K562 (cell line): ENCODE data around the gene ITPR1. TPM values are rescaled to one million over a fixed set of nuclear protein-coding genes. Genes with fewer than 3 reads are reported as not detected.

Experiments used
- BHLHE40 ChIP-seq: IDR thresholded peaks from 2 replicates; pipeline ENCODE4 v1.6.1; 2011; ENCODE audit warnings: low read length, improper control_type of control experiment
- BRD4 ChIP-seq: fragments of 200-600 bp; sonication (generic); IDR thresholded peaks from 2 replicates; pipeline ENCODE4 v1.6.1; 2017; ENCODE audit warnings: inconsistent platforms
- CHCHD3 ChIP-seq: fragments of 250-450 bp; sonication (Bioruptor Pico); IDR thresholded peaks from 2 replicates; pipeline ENCODE4 v2.1.2; 2022; ENCODE audit warnings: mild to moderate bottlenecking
- CXXC5 ChIP-seq: fragments of 250-450 bp; sonication (Bioruptor Pico); IDR thresholded peaks from 2 replicates; pipeline ENCODE4 v1.8.0; 2022; ENCODE audit warnings: inconsistent platforms, mild to moderate bottlenecking, moderate library complexity
- GTF2A2 ChIP-seq: IDR thresholded peaks from 2 replicates; pipeline ENCODE4 v1.6.1; 2016; ENCODE audit warnings: mild to moderate bottlenecking, missing genetic modification characterization, missing compliant biosample characterization
- MYNN ChIP-seq, 2 experiments: sonication (generic); formaldehyde crosslinking in 1 of 2; IDR thresholded peaks; 2 replicates each; pipeline versions ENCODE4 v1.5.0 to v1.6.1; 2016 to 2020; ENCODE audit warnings: antibody characterized with exemption in 1 of 2, missing genetic modification reagents in 1 of 2
- NEUROD1 ChIP-seq: fragments of 150-350 bp; IDR thresholded peaks from 2 replicates; pipeline ENCODE4 v1.6.1; 2014; ENCODE audit warnings: borderline replicate concordance, low read length, low read depth; ENCODE audit not compliant: partially characterized antibody
- NFE2 ChIP-seq: IDR thresholded peaks from 2 replicates; pipeline ENCODE4 v1.6.1; 2014; ENCODE audit warnings: antibody characterized with exemption, low read depth
- PTRF ChIP-seq: fragments of 450-650 bp; IDR thresholded peaks from 2 replicates; pipeline ENCODE4 v1.6.1; 2016; ENCODE audit warnings: mild to moderate bottlenecking, missing genetic modification characterization, missing compliant biosample characterization
- RBM39 ChIP-seq: fragments of 200-400 bp; formaldehyde crosslinking; optimal IDR thresholded peaks from 2 replicates; pipeline ENCODE3; 2018; ENCODE audit warnings: low read depth, low read length
- RCOR1 ChIP-seq, 2 experiments: IDR thresholded peaks; 2 replicates each; pipeline ENCODE4 v1.6.1; 2012; ENCODE audit warnings: low read depth in 2 of 2, low read length in 2 of 2, borderline replicate concordance in 1 of 2, improper control_type of control experiment in 1 of 2
- SP1 ChIP-seq: sonication (generic); formaldehyde crosslinking; IDR thresholded peaks from 2 replicates; pipeline ENCODE4 v1.8.1; 2022; ENCODE audit warnings: mild to moderate bottlenecking, missing genetic modification reagents
- TRIM28 ChIP-seq: fragments of 450-650 bp; IDR thresholded peaks from 2 replicates; pipeline ENCODE4 v1.6.1; 2017
- XRCC5 ChIP-seq: fragments of 200-400 bp; formaldehyde crosslinking; IDR thresholded peaks from 2 replicates; pipeline ENCODE4 v1.6.1; 2017; ENCODE audit warnings: low read depth, mild to moderate bottlenecking, low read length
- ZNF3 ChIP-seq: fragments of 250-450 bp; sonication (Bioruptor Pico); IDR thresholded peaks from 2 replicates; pipeline ENCODE4 v1.5.0; 2021; ENCODE audit warnings: mild to moderate bottlenecking, moderate library complexity
- polyA plus RNA-seq, 8 experiments: library from polyadenylated mRNA; depleted of rRNA in 4 of 8; stranded (reverse) in 5 of 8; unstranded in 3 of 8; fragments of >200 nt; fragmentation: Nextera tagmentation in 2 of 8; fragmentation: Illumina TruSeq in 1 of 8; extraction: Ambion mirVana in 2 of 8; extraction: Trizol in 1 of 8; gene quantifications; 2 replicates each; pipeline versions ENCODE4 v1.2.1 to v1.2.3, GENCODE V29; 2011 to 2014; ENCODE audit warnings: inconsistent platforms in 1 of 8, missing spikeins in 1 of 8
- total RNA-seq, 7 experiments: library from RNA; depleted of rRNA in 6 of 7; stranded (reverse); fragments of >200 nt in 6 of 7; fragmentation: Illumina TruSeq in 2 of 7; extraction: Trizol in 2 of 7; gene quantifications; 2 replicates each; pipeline versions ENCODE4 v1.2.1 to v1.2.3, GENCODE V29; 2011 to 2021; ENCODE audit warnings: low replicate concordance in 1 of 7
- TF ChIP-seq, protein P1 (sequence below): fragments of 250-450 bp; sonication (Bioruptor Pico); IDR thresholded peaks from 2 replicates; pipeline ENCODE4 v1.4.0; 2020
- TF ChIP-seq, protein P2 (sequence below), 2 experiments: fragments of 450-650 bp; IDR thresholded peaks; 2 replicates each; pipeline ENCODE4 v1.6.1; 2018; ENCODE audit warnings: mild to moderate bottlenecking in 2 of 2, low read depth in 1 of 2; ENCODE audit not compliant: partially characterized antibody in 2 of 2

The ITPR1 gene
- total and polyA plus RNA-seq, 9 of the 15 experiments (the other 6 are each of a cell fraction or from before 2014, with no cell fraction given): 22.4 to 40.0 (median 27.4) TPM

DNA sequence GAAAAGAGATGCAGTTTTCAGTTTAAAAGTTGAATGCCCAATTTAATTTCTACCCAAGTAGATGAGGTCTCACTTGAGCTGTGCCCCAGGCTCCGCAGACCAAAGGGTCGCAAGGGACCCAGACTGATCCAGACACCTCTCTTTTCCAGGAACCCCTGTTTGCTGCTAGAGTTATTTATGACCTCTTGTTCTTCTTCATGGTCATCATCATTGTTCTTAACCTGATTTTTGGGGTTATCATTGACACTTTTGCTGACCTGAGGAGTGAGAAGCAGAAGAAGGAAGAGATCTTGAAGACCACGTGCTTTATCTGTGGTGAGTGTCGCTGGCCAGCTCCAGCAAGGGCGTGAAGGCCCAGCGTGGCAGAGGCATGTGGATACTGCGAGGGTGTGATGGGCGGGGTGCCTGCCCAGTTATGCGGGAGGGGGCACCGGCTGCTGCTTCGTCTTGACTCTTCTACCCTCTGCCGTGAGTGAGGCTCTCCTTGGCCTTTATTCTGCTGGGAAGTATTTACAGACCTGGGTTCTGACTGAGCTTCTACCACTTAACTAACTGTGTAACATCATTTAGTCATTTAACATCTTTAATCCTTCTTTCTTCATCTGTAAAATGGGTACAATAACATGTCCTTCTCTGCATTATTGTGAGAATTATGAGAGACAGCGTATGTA lies 321.9 kb downstream of the ITPR1 start (continued):
- TF ChIP-seq, protein P1, sequence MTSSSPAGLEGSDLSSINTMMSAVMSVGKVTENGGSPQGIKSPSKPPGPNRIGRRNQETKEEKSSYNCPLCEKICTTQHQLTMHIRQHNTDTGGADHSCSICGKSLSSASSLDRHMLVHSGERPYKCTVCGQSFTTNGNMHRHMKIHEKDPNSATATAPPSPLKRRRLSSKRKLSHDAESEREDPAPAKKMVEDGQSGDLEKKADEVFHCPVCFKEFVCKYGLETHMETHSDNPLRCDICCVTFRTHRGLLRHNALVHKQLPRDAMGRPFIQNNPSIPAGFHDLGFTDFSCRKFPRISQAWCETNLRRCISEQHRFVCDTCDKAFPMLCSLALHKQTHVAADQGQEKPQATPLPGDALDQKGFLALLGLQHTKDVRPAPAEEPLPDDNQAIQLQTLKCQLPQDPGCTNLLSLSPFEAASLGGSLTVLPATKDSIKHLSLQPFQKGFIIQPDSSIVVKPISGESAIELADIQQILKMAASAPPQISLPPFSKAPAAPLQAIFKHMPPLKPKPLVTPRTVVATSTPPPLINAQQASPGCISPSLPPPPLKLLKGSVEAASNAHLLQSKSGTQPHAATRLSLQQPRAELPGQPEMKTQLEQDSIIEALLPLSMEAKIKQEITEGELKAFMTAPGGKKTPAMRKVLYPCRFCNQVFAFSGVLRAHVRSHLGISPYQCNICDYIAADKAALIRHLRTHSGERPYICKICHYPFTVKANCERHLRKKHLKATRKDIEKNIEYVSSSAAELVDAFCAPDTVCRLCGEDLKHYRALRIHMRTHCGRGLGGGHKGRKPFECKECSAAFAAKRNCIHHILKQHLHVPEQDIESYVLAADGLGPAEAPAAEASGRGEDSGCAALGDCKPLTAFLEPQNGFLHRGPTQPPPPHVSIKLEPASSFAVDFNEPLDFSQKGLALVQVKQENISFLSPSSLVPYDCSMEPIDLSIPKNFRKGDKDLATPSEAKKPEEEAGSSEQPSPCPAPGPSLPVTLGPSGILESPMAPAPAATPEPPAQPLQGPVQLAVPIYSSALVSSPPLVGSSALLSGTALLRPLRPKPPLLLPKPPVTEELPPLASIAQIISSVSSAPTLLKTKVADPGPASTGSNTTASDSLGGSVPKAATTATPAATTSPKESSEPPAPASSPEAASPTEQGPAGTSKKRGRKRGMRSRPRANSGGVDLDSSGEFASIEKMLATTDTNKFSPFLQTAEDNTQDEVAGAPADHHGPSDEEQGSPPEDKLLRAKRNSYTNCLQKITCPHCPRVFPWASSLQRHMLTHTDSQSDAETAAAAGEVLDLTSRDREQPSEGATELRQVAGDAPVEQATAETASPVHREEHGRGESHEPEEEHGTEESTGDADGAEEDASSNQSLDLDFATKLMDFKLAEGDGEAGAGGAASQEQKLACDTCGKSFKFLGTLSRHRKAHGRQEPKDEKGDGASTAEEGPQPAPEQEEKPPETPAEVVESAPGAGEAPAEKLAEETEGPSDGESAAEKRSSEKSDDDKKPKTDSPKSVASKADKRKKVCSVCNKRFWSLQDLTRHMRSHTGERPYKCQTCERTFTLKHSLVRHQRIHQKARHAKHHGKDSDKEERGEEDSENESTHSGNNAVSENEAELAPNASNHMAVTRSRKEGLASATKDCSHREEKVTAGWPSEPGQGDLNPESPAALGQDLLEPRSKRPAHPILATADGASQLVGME: peak; percentile 91; the same call in 1 of the 2 replicates
- TF ChIP-seq PTRF (tag) (peak; percentile 66), RCOR1 (IDR thresholded peaks at IDR 0.05; ENCODE audit: borderline replicate concordance in 1 of 2, low read depth in 2 of 2, low read length in 2 of 2) (peak in 1 of 2 experiments; percentile 1; a peak in 1 of 4 replicates), RBM39 (no peak), BHLHE40 (peak; percentile 50; the same call in 1 of the 2 replicates), SP1 (peak; percentile 61; the same call in 1 of the 2 replicates), NEUROD1 (no peak), CXXC5 (no peak; the same call in none of the 2 replicates), ZNF3 (CRISPR knock-in tag) (no peak), NFE2 (no peak), MYNN (IDR thresholded peaks at IDR 0.05) (no peak), MYNN (CRISPR knock-in tag; IDR thresholded peaks at IDR 0.05) (no peak), BRD4 (no peak; the same call in 1 of the 2 replicates), GTF2A2 (tag) (peak; percentile 70), XRCC5 (no peak; the same call in 1 of the 2 replicates), TRIM28 (no peak), CHCHD3 (CRISPR knock-in tag) (0 out of 2 replicates have a peak, but pooled peaks have one; percentile 39)
- TF ChIP-seq, protein P2, sequence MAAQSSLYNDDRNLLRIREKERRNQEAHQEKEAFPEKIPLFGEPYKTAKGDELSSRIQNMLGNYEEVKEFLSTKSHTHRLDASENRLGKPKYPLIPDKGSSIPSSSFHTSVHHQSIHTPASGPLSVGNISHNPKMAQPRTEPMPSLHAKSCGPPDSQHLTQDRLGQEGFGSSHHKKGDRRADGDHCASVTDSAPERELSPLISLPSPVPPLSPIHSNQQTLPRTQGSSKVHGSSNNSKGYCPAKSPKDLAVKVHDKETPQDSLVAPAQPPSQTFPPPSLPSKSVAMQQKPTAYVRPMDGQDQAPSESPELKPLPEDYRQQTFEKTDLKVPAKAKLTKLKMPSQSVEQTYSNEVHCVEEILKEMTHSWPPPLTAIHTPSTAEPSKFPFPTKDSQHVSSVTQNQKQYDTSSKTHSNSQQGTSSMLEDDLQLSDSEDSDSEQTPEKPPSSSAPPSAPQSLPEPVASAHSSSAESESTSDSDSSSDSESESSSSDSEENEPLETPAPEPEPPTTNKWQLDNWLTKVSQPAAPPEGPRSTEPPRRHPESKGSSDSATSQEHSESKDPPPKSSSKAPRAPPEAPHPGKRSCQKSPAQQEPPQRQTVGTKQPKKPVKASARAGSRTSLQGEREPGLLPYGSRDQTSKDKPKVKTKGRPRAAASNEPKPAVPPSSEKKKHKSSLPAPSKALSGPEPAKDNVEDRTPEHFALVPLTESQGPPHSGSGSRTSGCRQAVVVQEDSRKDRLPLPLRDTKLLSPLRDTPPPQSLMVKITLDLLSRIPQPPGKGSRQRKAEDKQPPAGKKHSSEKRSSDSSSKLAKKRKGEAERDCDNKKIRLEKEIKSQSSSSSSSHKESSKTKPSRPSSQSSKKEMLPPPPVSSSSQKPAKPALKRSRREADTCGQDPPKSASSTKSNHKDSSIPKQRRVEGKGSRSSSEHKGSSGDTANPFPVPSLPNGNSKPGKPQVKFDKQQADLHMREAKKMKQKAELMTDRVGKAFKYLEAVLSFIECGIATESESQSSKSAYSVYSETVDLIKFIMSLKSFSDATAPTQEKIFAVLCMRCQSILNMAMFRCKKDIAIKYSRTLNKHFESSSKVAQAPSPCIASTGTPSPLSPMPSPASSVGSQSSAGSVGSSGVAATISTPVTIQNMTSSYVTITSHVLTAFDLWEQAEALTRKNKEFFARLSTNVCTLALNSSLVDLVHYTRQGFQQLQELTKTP (IDR thresholded peaks at IDR 0.05; ENCODE audit: low read depth in 1 of 2, partially characterized antibody in 2 of 2): peak in 1 of 2 experiments; percentile 40
